ENCODE results near the gene SPEM2. TPM values are rescaled to one million over a fixed set of nuclear protein-coding genes. Genes with fewer than 3 reads are reported as not detected.

The SPEM2 gene
- total RNA-seq, 8 experiments from 2014 or later = 0.24 to 0.43 (median 0.40) TPM; not detected in 5

DNA sequence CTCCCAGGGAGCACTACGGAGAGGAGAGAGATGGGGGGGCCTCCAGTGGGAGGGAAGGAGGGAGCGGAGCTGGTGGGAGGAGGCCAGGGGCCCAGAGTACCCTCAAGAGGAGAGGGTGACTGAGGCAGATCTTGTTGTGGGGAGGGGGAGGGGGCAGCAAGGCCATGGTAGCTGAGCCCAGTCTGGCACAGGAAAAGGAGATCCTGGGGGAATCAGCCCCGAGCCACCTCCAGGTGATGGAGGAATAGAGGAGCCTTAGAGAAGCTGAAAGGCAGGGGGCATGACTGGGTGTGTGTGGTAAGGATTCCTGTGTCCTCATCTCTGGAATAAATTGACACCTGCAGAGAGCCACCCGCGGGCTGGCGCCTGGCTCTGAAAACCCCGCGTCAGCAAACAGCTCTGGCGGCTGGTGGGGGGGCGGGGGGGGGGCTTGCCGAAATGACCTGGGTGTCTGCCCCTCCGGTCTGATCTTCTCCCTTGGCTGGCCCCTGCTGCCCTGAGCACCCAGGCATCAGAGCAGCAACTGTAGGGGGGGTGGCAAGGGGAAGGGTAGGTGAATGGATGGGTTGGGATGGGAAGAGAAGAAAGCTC is 19.1 kb upstream of the SPEM2 start:
- 0 to 20% (median 8%) methylated on average over 1 to 2 of the region's 12 CpGs; no CpG with 5 or more reads in 5 of the 10 experiments for WGBS, 10 experiments
- Histone ChIP-seq H3K27ac (peak overlapping the region; percentile 86 to 89), H3K4me3 (peak overlapping the region; percentile 59 to 88 (median 65)), H3K4me1 (replicated peaks in 1 of 2) (peaks cover 19 to 22% of the 10 kb centered on the region in 2 donors)
- in situ Hi-C loops (cut with MboI; ENCODE audit: low pct_unique_long_range_greater_than_20kb in 2 of 9, low sequenced_read_pairs in 9 of 9, unreplicated experiment in 9 of 9) = no loop called here
- no peak for ATAC-seq (replicated peaks in 6 of 8)

DNA sequence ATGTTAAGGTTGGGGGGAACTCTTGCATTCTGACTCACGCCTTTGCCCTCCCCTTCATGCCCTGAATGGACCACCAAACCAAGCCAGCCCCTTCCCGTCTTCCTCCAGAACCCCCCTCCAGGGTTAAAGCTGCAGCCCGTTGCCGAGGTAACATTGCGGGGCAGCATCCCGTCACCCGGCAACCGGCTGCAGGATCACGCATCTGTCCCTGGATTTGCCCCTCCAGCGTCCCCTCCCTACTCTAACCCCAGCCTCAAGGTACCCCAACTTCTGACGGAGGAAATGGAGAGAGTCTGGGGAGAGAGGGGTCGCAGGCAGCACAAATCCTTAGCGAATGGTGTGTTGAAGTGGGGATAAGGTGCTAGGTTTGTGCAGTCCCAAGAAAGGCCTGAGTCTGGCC is 18.3 kb upstream of the SPEM2 start:
- WGBS, 10 experiments = 58 to 72% methylated on average over 6 to 7 of the region's 13 CpGs; no CpG with 5 or more reads in 8 of the 10 experiments
- in situ Hi-C loops (cut with MboI; ENCODE audit: low pct_unique_long_range_greater_than_20kb in 2 of 9, low sequenced_read_pairs in 9 of 9, unreplicated experiment in 9 of 9) = no loop called here
- H3K4me3 ChIP-seq = peak overlapping the region in 4 of 5 donors; percentile 59 to 88 (median 69)
- peaks cover 19 to 22% of the 10 kb centered on the region in 2 donors for H3K4me1 ChIP-seq (replicated peaks in 1 of 2)
- ATAC-seq (replicated peaks in 6 of 8) = no peak
- H3K27ac ChIP-seq = no peak overlapping the region

DNA sequence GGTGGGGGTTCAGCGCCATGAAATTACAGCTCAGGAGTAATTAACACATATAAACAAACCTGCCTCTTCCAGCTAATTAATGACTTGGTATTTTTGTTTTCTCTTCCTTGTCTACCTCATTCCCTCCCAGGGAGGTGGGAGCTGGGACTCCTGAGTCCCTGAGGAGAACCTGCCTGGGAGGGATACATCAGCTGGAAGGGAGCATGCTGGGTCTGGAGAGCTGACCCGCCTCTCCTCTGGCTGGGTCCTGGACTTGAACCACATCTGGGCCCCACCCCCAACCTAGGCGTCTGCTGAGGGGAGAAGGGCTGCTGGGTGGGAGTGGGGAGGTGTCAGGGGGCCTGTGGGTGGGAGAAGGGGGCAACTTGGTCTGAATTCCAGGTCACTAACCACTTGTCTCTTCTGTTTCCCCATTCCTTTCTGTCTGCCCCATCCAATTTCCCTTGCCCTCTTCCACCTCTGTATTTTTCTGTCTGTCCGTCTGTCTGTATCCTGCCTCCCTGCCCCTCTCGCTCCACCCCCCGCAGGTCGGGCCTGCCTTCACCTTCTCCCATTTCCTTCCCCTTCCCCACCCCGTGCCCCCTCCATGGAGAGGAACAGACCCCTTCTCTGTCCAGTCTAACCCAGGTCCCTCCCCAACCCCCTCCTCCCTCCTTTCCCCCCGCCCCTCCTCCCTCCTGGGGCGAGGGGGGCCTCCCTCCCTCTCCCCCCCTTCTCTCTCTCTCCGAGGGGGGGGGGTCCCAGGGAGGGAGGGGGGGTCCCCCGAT is 17.7 kb upstream of the SPEM2 start, which contains the start of gene NLGN2:
Gene NLGN2, plus strand, starts transcription at position 361 of the 767 bp plus-strand sequence. CDS start 411 bp downstream, outside the sequence.
- peaks cover 16 to 21% of the 10 kb centered on the region in 2 donors for H3K4me1 ChIP-seq (replicated peaks in 1 of 2)
- in situ Hi-C loops (cut with MboI; ENCODE audit: low pct_unique_long_range_greater_than_20kb in 2 of 9, low sequenced_read_pairs in 9 of 9, unreplicated experiment in 9 of 9) = no loop called here
- peak within 1 kb of the TSS; percentile 59 to 88 (median 65) for H3K4me3 ChIP-seq
- no peak for ATAC-seq (replicated peaks in 6 of 8)
- 60 to 86% methylated on average over 1 of the region's 12 CpGs; no CpG with 5 or more reads in 8 of the 10 experiments for WGBS, 10 experiments
- no peak within 1 kb of the TSS for H3K27ac ChIP-seq

DNA sequence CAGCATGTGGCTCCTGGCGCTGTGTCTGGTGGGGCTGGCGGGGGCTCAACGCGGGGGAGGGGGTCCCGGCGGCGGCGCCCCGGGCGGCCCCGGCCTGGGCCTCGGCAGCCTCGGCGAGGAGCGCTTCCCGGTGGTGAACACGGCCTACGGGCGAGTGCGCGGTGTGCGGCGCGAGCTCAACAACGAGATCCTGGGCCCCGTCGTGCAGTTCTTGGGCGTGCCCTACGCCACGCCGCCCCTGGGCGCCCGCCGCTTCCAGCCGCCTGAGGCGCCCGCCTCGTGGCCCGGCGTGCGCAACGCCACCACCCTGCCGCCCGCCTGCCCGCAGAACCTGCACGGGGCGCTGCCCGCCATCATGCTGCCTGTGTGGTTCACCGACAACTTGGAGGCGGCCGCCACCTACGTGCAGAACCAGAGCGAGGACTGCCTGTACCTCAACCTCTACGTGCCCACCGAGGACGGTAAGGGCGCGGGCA is 17.1 kb upstream of the SPEM2 start:
- Histone ChIP-seq H3K27ac (no peak overlapping the region), H3K4me3 (no peak overlapping the region), H3K4me1 (replicated peaks in 1 of 2) (peaks cover 10 to 16% of the 10 kb centered on the region in 2 donors)
- in situ Hi-C loops (cut with MboI; ENCODE audit: low pct_unique_long_range_greater_than_20kb in 2 of 9, low sequenced_read_pairs in 9 of 9, unreplicated experiment in 9 of 9) = no loop called here
- ATAC-seq (replicated peaks in 6 of 8) = no peak
- WGBS, 10 experiments = 80 to 96% (median 95%) methylated on average over 2 to 15 of the region's 58 CpGs; no CpG with 5 or more reads in 7 of the 10 experiments

DNA sequence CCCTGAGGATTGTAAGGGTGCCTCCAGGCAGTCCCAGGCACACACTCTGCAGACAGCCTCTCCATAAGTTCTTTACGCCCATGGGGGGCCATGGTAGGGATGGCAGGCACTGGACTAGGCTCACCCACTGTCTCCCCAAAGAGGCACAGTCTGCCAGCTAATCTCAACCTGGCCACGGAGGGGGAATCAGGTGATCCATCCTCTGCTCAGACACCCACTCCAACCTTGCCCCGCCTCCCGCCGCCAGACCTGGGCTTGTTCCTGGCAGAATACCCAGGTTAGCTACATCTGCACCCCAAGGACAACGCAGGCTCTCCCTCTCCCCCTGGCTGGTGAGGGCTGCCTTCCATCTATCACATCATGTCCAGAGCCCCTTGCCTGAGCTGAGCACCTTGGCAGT is 16.6 kb upstream of the SPEM2 start:
- no peak for ATAC-seq (replicated peaks in 6 of 8)
- in situ Hi-C loops (cut with MboI; ENCODE audit: low pct_unique_long_range_greater_than_20kb in 2 of 9, low sequenced_read_pairs in 9 of 9, unreplicated experiment in 9 of 9) = no loop called here
- no peak overlapping the region for H3K4me3 ChIP-seq
- WGBS, 10 experiments = no CpG with 5 or more reads among the region's 6 CpGs
- H3K4me1 ChIP-seq (replicated peaks in 1 of 2) = peaks cover 10 to 16% of the 10 kb centered on the region in 2 donors
- no peak overlapping the region for H3K27ac ChIP-seq

DNA sequence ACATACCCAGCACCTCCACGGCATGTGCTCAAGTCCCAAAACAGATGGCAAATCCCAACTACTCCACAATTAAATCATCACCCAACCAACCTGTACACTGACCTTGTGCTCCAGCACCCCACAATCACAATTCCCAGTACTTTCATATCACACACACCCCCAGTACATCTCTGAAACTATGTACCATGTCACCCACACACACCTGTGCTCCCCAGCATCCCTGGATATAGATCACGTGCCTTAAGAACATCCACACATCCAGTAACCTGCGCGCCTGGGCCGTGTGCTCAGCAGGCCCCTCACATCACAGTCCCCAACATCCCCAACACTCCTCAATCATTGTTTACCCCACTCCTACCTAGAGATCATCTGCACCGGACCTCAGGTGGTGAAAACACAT is 15.7 kb upstream of the SPEM2 start:
- peaks cover 10 to 16% of the 10 kb centered on the region in 2 donors for H3K4me1 ChIP-seq (replicated peaks in 1 of 2)
- no peak for ATAC-seq (replicated peaks in 6 of 8)
- H3K4me3 ChIP-seq = no peak overlapping the region
- whole genome bisulfite sequencing, 10 experiments = 90 to 100% (median 100%) methylated on average over 1 to 2 of the region's 6 CpGs; no CpG with 5 or more reads in 7 of the 10 experiments
- H3K27ac ChIP-seq = no peak overlapping the region
- in situ Hi-C loops (cut with MboI; ENCODE audit: low pct_unique_long_range_greater_than_20kb in 2 of 9, low sequenced_read_pairs in 9 of 9, unreplicated experiment in 9 of 9) = no loop called here

DNA sequence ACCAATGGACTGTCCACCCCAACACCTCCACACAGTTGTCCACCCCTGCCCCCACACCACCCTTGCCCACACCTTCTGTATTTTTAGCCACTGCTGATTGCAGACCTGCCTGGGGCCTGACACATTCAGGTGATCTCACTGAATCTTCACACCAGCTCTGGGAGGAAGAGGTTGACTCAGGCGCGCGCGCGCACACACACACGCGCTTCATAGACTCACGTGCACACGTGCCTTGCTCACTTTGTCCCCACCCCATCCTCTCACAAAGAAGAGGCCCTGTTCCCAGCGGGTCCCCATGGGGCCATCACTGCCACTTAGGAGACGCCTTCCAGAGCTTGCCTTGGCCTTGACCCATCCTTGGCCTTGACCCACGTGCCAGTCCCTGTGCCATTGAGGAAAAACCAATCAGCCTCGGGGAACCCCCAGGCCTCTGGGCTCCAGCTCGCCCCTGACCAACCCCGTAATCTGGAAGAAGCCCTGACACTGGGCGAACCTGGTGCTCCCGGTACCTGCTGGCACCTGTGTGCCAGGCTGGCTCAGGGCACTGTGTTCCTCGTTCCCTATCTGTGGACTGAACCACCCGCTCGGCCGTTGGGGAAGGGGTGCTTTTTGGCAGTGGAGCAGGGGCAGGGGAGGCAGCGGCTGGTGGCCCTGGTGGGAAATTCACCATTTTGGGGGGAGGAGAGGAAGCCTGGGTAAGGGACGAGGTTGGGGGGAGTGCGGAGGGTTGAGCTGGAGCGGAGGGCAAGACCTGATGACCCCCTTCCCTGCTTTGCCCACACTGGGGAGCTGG is 14.6 kb upstream of the SPEM2 start:
- WGBS, 10 experiments = 64 to 100% (median 93%) methylated on average over 2 to 12 of the region's 25 CpGs; no CpG with 5 or more reads in 6 of the 10 experiments

DNA sequence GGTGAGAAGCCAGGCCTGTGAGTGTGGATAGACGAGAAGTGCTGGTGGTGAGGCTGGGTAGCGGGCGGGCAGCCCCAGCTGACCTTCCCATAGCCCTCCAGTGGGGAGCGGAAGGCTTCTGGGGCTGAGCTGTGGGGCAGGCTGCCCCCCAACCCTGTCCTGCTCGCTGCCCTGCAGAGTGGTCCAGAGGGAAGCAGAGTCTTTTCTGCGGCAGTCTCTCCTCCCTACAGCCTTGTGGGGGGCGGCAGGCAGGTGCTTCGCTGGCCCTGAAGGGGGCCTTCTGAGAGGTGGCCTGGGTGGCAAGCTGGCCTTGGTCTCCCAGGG is 14.0 kb upstream of the SPEM2 start:
- in situ Hi-C loops (cut with MboI; ENCODE audit: low pct_unique_long_range_greater_than_20kb in 2 of 9, low sequenced_read_pairs in 9 of 9, unreplicated experiment in 9 of 9) = no loop called here
- WGBS, 10 experiments = 92 to 100% methylated on average over 2 to 4 of the region's 8 CpGs; no CpG with 5 or more reads in 8 of the 10 experiments
- no peak for ATAC-seq (replicated peaks in 6 of 8)
- H3K4me1 ChIP-seq (replicated peaks in 1 of 2) = peaks cover 10 to 12% of the 10 kb centered on the region in 2 donors
- H3K27ac ChIP-seq = no peak overlapping the region
- no peak overlapping the region for H3K4me3 ChIP-seq

More for the DNA sequence above, 14.6 kb upstream of the SPEM2 start:
- no peak for ATAC-seq (replicated peaks in 6 of 8)
- Histone ChIP-seq H3K4me3 (no peak overlapping the region), H3K4me1 (replicated peaks in 1 of 2) (peaks cover 10 to 16% of the 10 kb centered on the region in 2 donors), H3K27ac (no peak overlapping the region)
- in situ Hi-C loops (cut with MboI; ENCODE audit: low pct_unique_long_range_greater_than_20kb in 2 of 9, low sequenced_read_pairs in 9 of 9, unreplicated experiment in 9 of 9) = no loop called here

DNA sequence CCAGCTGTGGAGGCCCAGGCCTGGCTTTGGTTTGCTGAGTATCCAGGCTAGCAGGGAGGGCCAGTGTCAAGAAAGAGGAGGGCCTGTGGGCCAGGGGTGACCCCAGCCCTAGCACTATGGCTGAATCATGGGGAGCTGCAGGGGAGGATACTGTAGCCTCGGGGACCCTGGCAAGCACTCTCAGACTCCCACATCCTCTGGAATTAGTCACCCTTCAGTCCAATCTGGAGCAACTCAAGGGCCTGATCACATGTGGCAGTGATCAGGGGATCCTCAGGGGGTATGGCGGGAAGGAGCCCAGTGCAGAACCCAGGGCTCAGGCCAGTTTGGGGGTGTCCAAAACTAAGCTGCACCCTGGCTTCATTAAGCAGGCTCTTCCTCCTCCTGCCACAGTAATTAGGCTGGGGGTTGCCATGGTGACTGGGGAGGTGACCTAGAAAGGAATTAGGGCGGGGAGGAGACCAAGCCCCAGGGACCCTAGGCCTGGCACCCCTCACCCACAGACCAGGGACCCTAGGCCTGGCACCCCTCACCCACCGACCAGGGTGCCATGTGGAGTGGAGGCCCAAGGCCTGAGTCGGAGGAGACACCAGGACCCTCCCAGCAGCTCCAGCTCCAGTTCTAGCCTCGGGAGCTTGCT is 11.9 kb upstream of the SPEM2 start:
- WGBS, 10 experiments = 60 to 100% (median 95%) methylated on average over 1 to 2 of the region's 6 CpGs; no CpG with 5 or more reads in 6 of the 10 experiments
- in situ Hi-C loops (cut with MboI; ENCODE audit: low pct_unique_long_range_greater_than_20kb in 2 of 9, low sequenced_read_pairs in 9 of 9, unreplicated experiment in 9 of 9) = no loop called here
- ATAC-seq (replicated peaks in 6 of 8) = peak in 2 of 8 experiments; percentile 28 to 31

DNA sequence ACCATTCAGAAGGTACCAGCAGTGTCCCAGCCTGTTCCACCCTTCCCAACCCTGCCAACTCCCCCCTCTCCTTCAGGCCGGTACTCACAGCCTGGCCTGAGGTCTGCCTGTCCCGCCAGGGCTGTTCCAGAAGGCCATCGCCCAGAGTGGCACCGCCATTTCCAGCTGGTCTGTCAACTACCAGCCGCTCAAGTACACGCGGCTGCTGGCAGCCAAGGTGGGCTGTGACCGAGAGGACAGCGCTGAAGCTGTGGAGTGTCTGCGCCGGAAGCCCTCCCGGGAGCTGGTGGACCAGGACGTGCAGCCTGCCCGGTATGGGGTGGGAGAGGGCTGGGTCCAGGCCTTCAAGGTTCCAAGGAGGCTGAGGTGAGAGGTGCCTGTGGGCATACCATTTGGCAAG is 10.6 kb upstream of the SPEM2 start:
- Histone ChIP-seq H3K4me1 (replicated peaks in 1 of 2) (peaks cover 17 to 18% of the 10 kb centered on the region in 2 donors), H3K4me3 (no peak overlapping the region), H3K27ac (no peak overlapping the region)
- in situ Hi-C loops (cut with MboI; ENCODE audit: low pct_unique_long_range_greater_than_20kb in 2 of 9, low sequenced_read_pairs in 9 of 9, unreplicated experiment in 9 of 9) = no loop called here
- no peak for ATAC-seq (replicated peaks in 6 of 8)
- WGBS, 10 experiments = 88 to 98% (median 92%) methylated on average over 7 to 8 of the region's 14 CpGs; no CpG with 5 or more reads in 7 of the 10 experiments

More for the DNA sequence above, 11.9 kb upstream of the SPEM2 start:
- Histone ChIP-seq H3K4me1 (replicated peaks in 1 of 2) (peaks cover 4% of the 10 kb centered on the region in 2 donors), H3K4me3 (no peak overlapping the region), H3K27ac (no peak overlapping the region)

DNA sequence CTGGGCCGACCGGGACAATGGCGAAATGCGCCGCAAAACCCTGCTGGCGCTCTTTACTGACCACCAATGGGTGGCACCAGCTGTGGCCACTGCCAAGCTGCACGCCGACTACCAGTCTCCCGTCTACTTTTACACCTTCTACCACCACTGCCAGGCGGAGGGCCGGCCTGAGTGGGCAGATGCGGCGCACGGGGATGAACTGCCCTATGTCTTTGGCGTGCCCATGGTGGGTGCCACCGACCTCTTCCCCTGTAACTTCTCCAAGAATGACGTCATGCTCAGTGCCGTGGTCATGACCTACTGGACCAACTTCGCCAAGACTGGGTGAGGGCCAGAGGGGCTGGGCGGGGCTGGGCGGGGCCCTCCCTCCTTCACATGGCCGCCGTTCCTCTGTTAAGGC is 9.6 kb upstream of the SPEM2 start:
- in situ Hi-C loops (cut with MboI; ENCODE audit: low pct_unique_long_range_greater_than_20kb in 2 of 9, low sequenced_read_pairs in 9 of 9, unreplicated experiment in 9 of 9) = no loop called here
- Histone ChIP-seq H3K4me1 (replicated peaks in 1 of 2) (peaks cover 27% of the 10 kb centered on the region in 2 donors), H3K27ac (no peak overlapping the region), H3K4me3 (no peak overlapping the region)
- ATAC-seq (replicated peaks in 6 of 8) = no peak
- 87 to 100% (median 98%) methylated on average over 2 to 8 of the region's 23 CpGs; no CpG with 5 or more reads in 7 of the 10 experiments for WGBS, 10 experiments

DNA sequence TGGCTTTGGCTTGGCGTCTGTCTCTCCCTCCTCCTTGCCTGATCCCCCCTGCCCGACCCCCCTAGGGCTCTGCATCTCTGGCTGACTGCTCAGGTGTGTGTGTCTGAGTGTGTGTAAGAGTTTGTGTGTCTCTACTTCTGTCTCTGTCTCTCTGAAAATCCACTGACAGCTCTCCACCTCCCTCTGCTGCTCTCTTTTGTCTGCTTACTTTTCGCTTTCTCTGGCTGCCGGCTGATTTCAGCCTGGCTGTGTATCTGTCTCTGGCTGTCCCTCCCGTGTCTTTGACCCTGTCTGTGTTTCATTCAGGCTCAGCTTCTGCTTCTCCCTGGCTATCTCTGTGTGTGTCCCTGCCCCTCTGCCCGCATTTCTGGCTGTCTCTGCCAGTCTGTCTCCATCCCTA is 9.1 kb upstream of the SPEM2 start:
- Histone ChIP-seq H3K4me1 (replicated peaks in 1 of 2) (peaks cover 27 to 32% of the 10 kb centered on the region in 2 donors), H3K27ac (no peak overlapping the region), H3K4me3 (no peak overlapping the region)
- ATAC-seq (replicated peaks in 6 of 8) = no peak
- in situ Hi-C loops (cut with MboI; ENCODE audit: low pct_unique_long_range_greater_than_20kb in 2 of 9, low sequenced_read_pairs in 9 of 9, unreplicated experiment in 9 of 9) = no loop called here
- 53 to 80% (median 68%) methylated on average over 1 to 4 of the region's 6 CpGs; no CpG with 5 or more reads in 5 of the 10 experiments for WGBS, 10 experiments

Measured in motor neuron (in vitro differentiated cells).